GM18499 (cell line): ENCODE data around the gene PCDHA1.
"Not testable (repeated sequence)": the region's sequence is repeated elsewhere in the genome, so short reads cannot be mapped to it uniquely, and the experiment has no call there.

Source experiments
- ATAC-seq: cut with Tn5 transposase; IDR thresholded peaks from one replicate; pipeline ENCODE4 v1.9.1; 2021; ENCODE audit warnings: moderate number of reproducible peaks; ENCODE audit not compliant: insufficient read depth, unreplicated experiment

Gene PCDHA1

GRCh38 chr5:140806834-140807775 lies 21.2 kb downstream of the PCDHA1 start, which contains the start of gene PCDHA4:
PCDHA4 (plus strand) TSS chr5:140807068.
- no peak for ATAC-seq

- not testable (repeated sequence) for ATAC-seq
These were observed 22.4 kb downstream of the PCDHA1 start for GRCh38 chr5:140808241-140808888.

GRCh38 chr5:140808889-140809291 lies 22.9 kb downstream of the PCDHA1 start:
- no peak for ATAC-seq

GRCh38 chr5:140821375-140822280 lies 35.7 kb downstream of the PCDHA1 start, which contains the start of gene PCDHA5:
PCDHA5 (plus strand) TSS chr5:140821613.
- ATAC-seq, result no peak

- ATAC-seq, result no peak
These were observed 36.3 kb downstream of the PCDHA1 start for GRCh38 chr5:140822281-140822629.

- ATAC-seq, result not testable (repeated sequence)
These were observed 37.0 kb downstream of the PCDHA1 start for GRCh38 chr5:140822969-140823368.

GRCh38 chr5:140823475-140823874 lies 37.5 kb downstream of the PCDHA1 start:
- ATAC-seq, result no peak

GRCh38 chr5:140827704-140828361 lies 41.9 kb downstream of the PCDHA1 start, which contains the start of gene PCDHA6:
PCDHA6 (plus strand) TSS chr5:140827960; CDS start chr5:140828092, 132 bp downstream.
- no peak for ATAC-seq

- ATAC-seq, result no peak
These were observed 42.4 kb downstream of the PCDHA1 start for GRCh38 chr5:140828362-140828737.

- ATAC-seq, result not testable (repeated sequence)
These were observed 43.9 kb downstream of the PCDHA1 start for GRCh38 chr5:140829511-140830501.

GRCh38 chr5:140833993-140834392 lies 48.1 kb downstream of the PCDHA1 start, which contains the start of gene PCDHA7:
PCDHA7 (plus strand) TSS chr5:140834269; CDS start chr5:140834384, 115 bp downstream.
- no peak for ATAC-seq

GRCh38 chr5:140834439-140835008 lies 48.6 kb downstream of the PCDHA1 start:
- not testable (repeated sequence) for ATAC-seq

GRCh38 chr5:140835622-140836510 lies 49.9 kb downstream of the PCDHA1 start:
- no peak for ATAC-seq

- no peak for ATAC-seq
These were observed 55.3 kb downstream of the PCDHA1 start, which contains the start of gene PCDHA8 for GRCh38 chr5:140840978-140841962. PCDHA8 (plus strand) TSS chr5:140841187; CDS start chr5:140841322, 135 bp downstream.

- no peak for ATAC-seq
These were observed 57.1 kb downstream of the PCDHA1 start for GRCh38 chr5:140842798-140843733.
